Esophagus squamous epithelium (tissue), 5 donors: Measurements from ENCODE around the gene TUBB1. TPM values are rescaled to one million over a fixed set of nuclear protein-coding genes. Genes with fewer than 3 reads are reported as not detected.

Source experiments
- DNase-seq: peaks from one replicate; lab custom pipeline; 2025; lab: John Stamatoyannopoulos, UW
- H3K27ac ChIP-seq, 4 donors: fragments of 200-600 bp; sonication (generic); one replicate each; pipeline ENCODE4 v1.5.1; 2016 to 2019; ENCODE audit warnings: mild to moderate bottlenecking in 1 of 4
- H3K27me3 ChIP-seq, 4 donors: fragments of 200-600 bp; sonication (generic); 1 replicate in 3 of 4; 2 replicates in 1 of 4; pipeline versions ENCODE4 v1.5.1 to v1.6.0; 2017 to 2021; ENCODE audit warnings: antibody characterized with exemption in 1 of 4
- H3K36me3 ChIP-seq, 3 donors: fragments of 200-600 bp; sonication (generic); one replicate each; pipeline ENCODE4 v1.5.1; 2016 to 2019
- H3K4me1 ChIP-seq, 3 donors: fragments of 200-600 bp; sonication (generic); one replicate each; pipeline ENCODE4 v1.5.1; 2017 to 2019
- H3K4me3 ChIP-seq, 4 donors: fragments of 200-600 bp; sonication (generic); 1 replicate in 3 of 4; 2 replicates in 1 of 4; pipeline ENCODE4 v1.5.1; 2016 to 2019; ENCODE audit warnings: mild to moderate bottlenecking in 2 of 4, moderate library complexity in 1 of 4
- H3K9me3 ChIP-seq, 3 donors: fragments of 200-600 bp; sonication (generic); one replicate each; pipeline ENCODE4 v1.5.1; 2016 to 2019
- POLR2A ChIP-seq, 4 donors: fragments of 450-650 bp; IDR thresholded peaks; one replicate each; pipeline ENCODE4 v1.6.1; 2017; ENCODE audit warnings: antibody characterized with exemption in 4 of 4, mild to moderate bottlenecking in 4 of 4, moderate library complexity in 3 of 4
- WGBS, 2 donors: methylation state at CpG; one replicate each; pipeline ENCODE4 v1.1.5; 2018; 5-methylcytosine and 5-hydroxymethylcytosine counted together
- intact Hi-C: fragments of 100-400 bp; cut with DNase I; formaldehyde crosslinking; loops from one replicate; pipeline ENCODE4 v1.15.0; 2022
- total RNA-seq, 4 donors: library from RNA; depleted of rRNA; stranded (reverse); fragments of >200 nt; gene quantifications; one replicate each; pipeline ENCODE4 v1.1.0, GENCODE V29; 2016
- TF ChIP-seq, protein P1 (sequence below), 6 experiments: fragments of 450-650 bp in 4 of 6; fragments of 200-600 bp in 2 of 6; sonication (generic) in 2 of 6; IDR thresholded peaks; one replicate each; pipeline ENCODE4 v1.5.1; 2016 to 2019; ENCODE audit warnings: antibody characterized with exemption in 6 of 6, mild to moderate bottlenecking in 4 of 6, moderate library complexity in 4 of 6
- donor health status: DM: yes; HTN: yes; CAD: no.

Gene TUBB1
- total RNA-seq, 4 donors from 2014 or later, result 0.19 TPM; not detected in 3

DNA sequence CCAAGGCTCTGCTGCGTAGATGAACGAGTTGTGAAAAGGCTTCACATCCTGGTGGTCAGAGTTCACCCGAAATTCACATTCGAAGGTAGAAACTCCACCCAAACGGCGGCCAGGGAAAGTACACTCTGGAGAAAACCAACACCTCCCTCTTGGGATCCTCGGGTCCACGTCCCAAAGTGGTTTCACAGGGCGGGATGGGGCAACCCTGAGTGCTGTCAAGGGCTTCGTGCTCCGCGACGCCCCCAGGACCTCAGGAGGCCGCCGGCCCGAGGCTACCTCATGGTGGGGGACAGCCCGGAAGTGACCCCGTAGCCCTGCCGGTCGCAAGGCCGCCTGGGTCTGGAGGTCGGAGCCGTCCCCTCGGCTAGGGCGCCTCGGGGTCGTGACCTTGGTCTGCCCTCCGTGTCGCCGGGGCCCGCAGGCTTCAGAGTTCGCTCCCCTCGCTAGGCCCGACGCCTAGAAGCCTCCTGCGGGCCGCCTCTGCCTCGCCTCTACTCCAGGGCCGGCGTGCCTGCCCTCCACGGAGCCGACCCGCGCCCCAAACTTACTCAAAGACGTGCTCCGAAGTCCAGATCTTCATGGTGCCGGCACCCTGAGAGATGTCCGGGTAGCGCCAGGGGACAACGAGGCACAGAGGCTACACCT, 23.0 kb downstream of the TUBB1 start, which contains the start of gene PRELID3B:
PRELID3B (minus strand) TSS at position 636 of the 645 bp plus-strand sequence; CDS start at position 580, 56 bp downstream.
- Histone ChIP-seq H3K36me3 (peaks cover 0 to 11% (median 8%) of the 10 kb centered on the region in 3 donors), H3K9me3 (no peaks in the 10 kb centered on the region), H3K27me3 (no peaks in the 10 kb centered on the region), H3K27ac (peak within 1 kb of the TSS; percentile 81 to 94 (median 90)), H3K4me3 (peak within 1 kb of the TSS; percentile 68 to 91 (median 72)), H3K4me1 (peaks cover 12 to 50% (median 20%) of the 10 kb centered on the region in 3 donors)
- no peak for DNase-seq
- intact Hi-C loops, result no loop called here
- TF ChIP-seq, protein P1, sequence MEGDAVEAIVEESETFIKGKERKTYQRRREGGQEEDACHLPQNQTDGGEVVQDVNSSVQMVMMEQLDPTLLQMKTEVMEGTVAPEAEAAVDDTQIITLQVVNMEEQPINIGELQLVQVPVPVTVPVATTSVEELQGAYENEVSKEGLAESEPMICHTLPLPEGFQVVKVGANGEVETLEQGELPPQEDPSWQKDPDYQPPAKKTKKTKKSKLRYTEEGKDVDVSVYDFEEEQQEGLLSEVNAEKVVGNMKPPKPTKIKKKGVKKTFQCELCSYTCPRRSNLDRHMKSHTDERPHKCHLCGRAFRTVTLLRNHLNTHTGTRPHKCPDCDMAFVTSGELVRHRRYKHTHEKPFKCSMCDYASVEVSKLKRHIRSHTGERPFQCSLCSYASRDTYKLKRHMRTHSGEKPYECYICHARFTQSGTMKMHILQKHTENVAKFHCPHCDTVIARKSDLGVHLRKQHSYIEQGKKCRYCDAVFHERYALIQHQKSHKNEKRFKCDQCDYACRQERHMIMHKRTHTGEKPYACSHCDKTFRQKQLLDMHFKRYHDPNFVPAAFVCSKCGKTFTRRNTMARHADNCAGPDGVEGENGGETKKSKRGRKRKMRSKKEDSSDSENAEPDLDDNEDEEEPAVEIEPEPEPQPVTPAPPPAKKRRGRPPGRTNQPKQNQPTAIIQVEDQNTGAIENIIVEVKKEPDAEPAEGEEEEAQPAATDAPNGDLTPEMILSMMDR (IDR thresholded peaks at IDR 0.05), result peak in 1 of 6 experiments; percentile 9
- peak in 2 of 4 donors; percentile 33 to 69 for TF ChIP-seq POLR2A (IDR thresholded peaks at IDR 0.05)
- WGBS, 2 donors, result 12% methylated on average over 9 of the region's 50 CpGs; no CpG with 5 or more reads in 1 of the 2 donors

DNA sequence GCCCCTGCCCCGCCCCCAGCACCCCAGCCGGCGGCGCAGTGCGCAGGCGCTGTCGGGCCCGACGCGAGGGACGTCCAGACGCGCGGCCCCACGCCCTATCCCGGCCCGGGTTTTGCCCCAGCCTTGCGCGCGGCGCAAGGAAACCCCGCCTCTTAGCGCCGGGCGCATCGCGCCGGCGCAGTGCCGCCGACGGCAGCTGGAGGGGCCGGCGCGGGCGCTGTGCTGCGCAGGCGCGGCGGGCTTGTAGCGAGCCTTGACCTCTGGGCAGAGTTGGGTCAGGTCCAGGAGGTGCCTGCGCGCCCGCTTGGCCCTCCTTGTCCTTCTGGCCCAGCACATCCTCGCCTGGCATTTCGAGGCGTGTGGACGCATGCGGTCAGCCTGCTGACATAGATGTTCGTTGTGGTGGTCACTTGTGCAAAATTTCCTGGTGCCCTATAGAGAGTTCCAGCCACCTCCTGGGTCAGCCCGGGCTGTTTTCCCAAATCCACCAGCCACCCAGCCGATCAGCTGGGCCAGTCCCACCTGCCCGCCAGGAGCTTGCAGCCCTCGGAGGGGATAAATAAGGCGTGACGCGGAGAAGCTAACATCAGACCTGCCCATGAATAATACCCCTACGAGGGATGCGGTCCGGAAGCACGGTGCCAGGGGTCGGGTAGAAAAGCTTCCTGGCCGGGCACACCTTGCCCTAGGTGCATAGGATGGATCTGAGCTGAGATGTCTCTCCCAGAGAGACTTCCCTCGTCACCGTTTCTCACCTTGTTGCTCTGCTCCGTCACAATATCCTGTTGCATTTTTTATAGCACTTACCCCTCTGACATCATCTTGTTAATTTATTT, 23.8 kb downstream of the TUBB1 start:
- H3K27ac ChIP-seq, result peak overlapping the region; percentile 81 to 94 (median 90)
- H3K36me3 ChIP-seq, result peaks cover 0 to 4% (median under 1%) of the 10 kb centered on the region in 3 donors
- peaks cover 12 to 50% (median 20%) of the 10 kb centered on the region in 3 donors for H3K4me1 ChIP-seq
- H3K4me3 ChIP-seq, result peak overlapping the region; percentile 68 to 91 (median 72)
- no peaks in the 10 kb centered on the region for H3K27me3 ChIP-seq
- TF ChIP-seq POLR2A (IDR thresholded peaks at IDR 0.05), result peak in 1 of 4 donors; percentile 42
- TF ChIP-seq, protein P1 (IDR thresholded peaks at IDR 0.05), result peak in 3 of 6 experiments; percentile 29 to 43 (median 41)
- WGBS, 2 donors, result 25 to 34% methylated on average over 15 to 33 of the region's 66 CpGs
- H3K9me3 ChIP-seq, result no peaks in the 10 kb centered on the region
- peak; percentile 64 for DNase-seq
- intact Hi-C loops, result no loop called here

DNA sequence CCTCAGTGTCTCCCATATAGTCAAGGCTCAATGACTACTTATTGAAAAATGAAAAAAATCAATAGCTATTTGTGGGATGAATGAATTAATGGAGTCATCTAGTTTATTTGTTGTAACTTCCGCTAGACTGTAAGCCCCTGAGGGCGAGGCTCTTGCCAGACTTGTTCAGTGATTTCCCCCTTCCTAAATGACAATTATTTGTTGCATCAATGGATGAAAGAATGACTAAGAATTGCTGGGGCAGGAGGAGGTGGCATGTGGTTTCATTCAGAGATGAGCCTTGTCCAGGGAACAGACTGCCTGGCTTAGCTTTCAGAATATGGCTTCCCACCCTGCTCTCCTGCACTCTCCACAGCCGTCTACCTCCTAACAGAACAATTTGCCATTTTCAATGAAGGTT, 24.5 kb downstream of the TUBB1 start:
- H3K4me1 ChIP-seq, result peaks cover 12 to 50% (median 20%) of the 10 kb centered on the region in 3 donors
- H3K4me3 ChIP-seq, result no peak overlapping the region
- intact Hi-C loops, result no loop called here
- H3K27ac ChIP-seq, result peak overlapping the region; percentile 80 to 92 (median 84)
- H3K36me3 ChIP-seq, result no peaks in the 10 kb centered on the region
- WGBS, 2 donors, result 25 to 44% methylated on average over 3 of the region's 3 CpGs
- TF ChIP-seq, protein P1 (IDR thresholded peaks at IDR 0.05), result no peak
- TF ChIP-seq POLR2A (IDR thresholded peaks at IDR 0.05), result no peak
- no peaks in the 10 kb centered on the region for H3K27me3 ChIP-seq
- no peaks in the 10 kb centered on the region for H3K9me3 ChIP-seq
- no peak for DNase-seq

DNA sequence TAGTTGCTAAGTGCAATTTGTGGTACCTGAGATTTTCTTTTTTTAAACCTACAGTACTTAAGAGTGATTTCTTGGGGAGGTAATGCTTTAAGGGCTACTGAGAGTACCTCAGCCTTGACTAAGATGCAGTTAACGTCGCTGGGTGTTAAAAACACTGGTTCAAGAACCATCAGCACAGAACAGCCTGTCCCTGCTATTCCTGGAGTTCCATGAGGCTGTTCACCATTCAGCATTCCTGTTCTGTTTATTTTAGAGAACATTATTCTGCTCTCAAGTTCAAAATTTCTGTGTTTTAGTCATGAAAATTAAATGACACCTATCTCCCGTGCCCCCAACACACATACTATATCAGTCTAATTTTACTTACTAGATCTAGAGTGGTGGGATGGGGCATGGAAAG, 25.1 kb downstream of the TUBB1 start:
- H3K4me3 ChIP-seq, result no peak overlapping the region
- peak overlapping the region in 2 of 4 donors; percentile 80 to 92 for H3K27ac ChIP-seq
- no peak for DNase-seq
- H3K36me3 ChIP-seq, result no peaks in the 10 kb centered on the region
- H3K27me3 ChIP-seq, result no peaks in the 10 kb centered on the region
- TF ChIP-seq, protein P1 (IDR thresholded peaks at IDR 0.05), result no peak
- no peak for TF ChIP-seq POLR2A (IDR thresholded peaks at IDR 0.05)
- 84 to 85% methylated on average over 3 of the region's 3 CpGs for WGBS, 2 donors
- peaks cover 12 to 44% (median 20%) of the 10 kb centered on the region in 3 donors for H3K4me1 ChIP-seq
- intact Hi-C loops, result no loop called here
- H3K9me3 ChIP-seq, result no peaks in the 10 kb centered on the region
